Mesodermal cell (in vitro differentiated cells): ENCODE data around the gene ZNF526.

ENCODE experiments used
- H3K27ac ChIP-seq: 2 replicates; pipeline ENCODE4 v1.7.0; 2013; ENCODE audit warnings: mild to moderate bottlenecking, low read depth, low read length, moderate library complexity; ENCODE audit not compliant: severe bottlenecking
- H3K36me3 ChIP-seq: 2 replicates; pipeline ENCODE4 v1.7.1; 2013; ENCODE audit warnings: mild to moderate bottlenecking, low read length, moderate library complexity; ENCODE audit not compliant: control insufficient read depth, insufficient read depth
- H3K4me1 ChIP-seq: one replicate; pipeline ENCODE4 v1.7.1; 2013; ENCODE audit warnings: mild to moderate bottlenecking, low read length; ENCODE audit not compliant: insufficient read depth, control insufficient read depth, poor library complexity, severe bottlenecking
- H3K4me3 ChIP-seq: 2 replicates; pipeline ENCODE4 v1.7.0; 2013; ENCODE audit warnings: low read length, control low read depth, mild to moderate bottlenecking; ENCODE audit not compliant: insufficient read depth, poor library complexity, severe bottlenecking; ENCODE audit errors: extremely low read depth
- H3K9me3 ChIP-seq: 2 replicates; pipeline ENCODE4 v1.7.1; 2013; ENCODE audit warnings: mild to moderate bottlenecking, low read length, moderate library complexity; ENCODE audit not compliant: control insufficient read depth
- WGBS, 2 experiments: methylation state at CpG; one replicate each; pipeline ENCODE4 v1.1.5; 2013; ENCODE audit warnings: missing lambda C conversion rate in 2 of 2; ENCODE audit not compliant: insufficient coverage in 2 of 2; 5-methylcytosine and 5-hydroxymethylcytosine counted together

ZNF526 gene

GRCh38 chr19:42177686-42178019, 42.5 kb upstream of the ZNF526 start:
- Histone ChIP-seq H3K9me3 (no peaks in the 10 kb centered on the region), H3K4me3 (no peak overlapping the region), H3K27ac (no peak overlapping the region), H3K36me3 (no peaks in the 10 kb centered on the region), H3K4me1 (peaks cover 7% of the 10 kb centered on the region)
- WGBS, 2 experiments = 47 to 50% methylated on average over 3 of the region's 3 CpGs

GRCh38 chr19:42178791-42179674, 41.1 kb upstream of the ZNF526 start:
- Histone ChIP-seq H3K9me3 (no peaks in the 10 kb centered on the region), H3K4me1 (peaks cover 7% of the 10 kb centered on the region), H3K36me3 (no peaks in the 10 kb centered on the region), H3K27ac (no peak overlapping the region), H3K4me3 (no peak overlapping the region)
- WGBS, 2 experiments = 19 to 25% methylated on average over 8 of the region's 13 CpGs

GRCh38 chr19:42184401-42184861, 35.7 kb upstream of the ZNF526 start:
- WGBS, 2 experiments = 0% methylated on average over 1 of the region's 1 CpG; no CpG with 5 or more reads in 1 of the 2 experiments
- Histone ChIP-seq H3K4me3 (no peak overlapping the region), H3K27ac (no peak overlapping the region), H3K9me3 (no peaks in the 10 kb centered on the region), H3K36me3 (no peaks in the 10 kb centered on the region), H3K4me1 (peaks cover 9% of the 10 kb centered on the region)

GRCh38 chr19:42185277-42185676, 34.8 kb upstream of the ZNF526 start:
- Histone ChIP-seq H3K4me1 (peaks cover 9% of the 10 kb centered on the region), H3K9me3 (no peaks in the 10 kb centered on the region), H3K36me3 (no peaks in the 10 kb centered on the region), H3K4me3 (no peak overlapping the region), H3K27ac (no peak overlapping the region)

- Histone ChIP-seq H3K4me1 (peaks cover 9% of the 10 kb centered on the region), H3K9me3 (peaks cover 4% of the 10 kb centered on the region), H3K36me3 (no peaks in the 10 kb centered on the region), H3K27ac (no peak overlapping the region), H3K4me3 (no peak overlapping the region)
- 86% methylated on average over 1 of the region's 1 CpG for whole genome bisulfite sequencing, 2 experiments
Measured at GRCh38 chr19:42188665-42189064, 31.4 kb upstream of the ZNF526 start.

GRCh38 chr19:42189133-42189532, 31.0 kb upstream of the ZNF526 start:
- H3K9me3 ChIP-seq = peaks cover 4% of the 10 kb centered on the region
- H3K36me3 ChIP-seq = no peaks in the 10 kb centered on the region
- no peak overlapping the region for H3K4me3 ChIP-seq
- H3K27ac ChIP-seq = no peak overlapping the region
- H3K4me1 ChIP-seq = peaks cover 9% of the 10 kb centered on the region
- WGBS, 2 experiments = 81 to 85% methylated on average over 3 of the region's 3 CpGs

- Histone ChIP-seq H3K9me3 (peaks cover 4% of the 10 kb centered on the region), H3K27ac (no peak overlapping the region), H3K4me3 (no peak overlapping the region), H3K36me3 (no peaks in the 10 kb centered on the region), H3K4me1 (no peaks in the 10 kb centered on the region)
- 81 to 90% methylated on average over 1 of the region's 1 CpG for WGBS, 2 experiments
Measured at GRCh38 chr19:42191330-42191729, 28.8 kb upstream of the ZNF526 start.

GRCh38 chr19:42191855-42192254, 28.3 kb upstream of the ZNF526 start:
- H3K9me3 ChIP-seq = peaks cover 4% of the 10 kb centered on the region
- WGBS, 2 experiments = 70 to 80% methylated on average over 1 to 2 of the region's 3 CpGs
- no peaks in the 10 kb centered on the region for H3K36me3 ChIP-seq
- H3K4me1 ChIP-seq = no peaks in the 10 kb centered on the region
- no peak overlapping the region for H3K4me3 ChIP-seq
- H3K27ac ChIP-seq = no peak overlapping the region

- H3K4me3 ChIP-seq = no peak overlapping the region
- no peak overlapping the region for H3K27ac ChIP-seq
- H3K4me1 ChIP-seq = no peaks in the 10 kb centered on the region
- peaks cover 7% of the 10 kb centered on the region for H3K36me3 ChIP-seq
- H3K9me3 ChIP-seq = peaks cover 4% of the 10 kb centered on the region
- no CpG with 5 or more reads among the region's 1 CpG for WGBS, 2 experiments
Measured at GRCh38 chr19:42193294-42193693, 26.8 kb upstream of the ZNF526 start.

- peaks cover 11% of the 10 kb centered on the region for H3K36me3 ChIP-seq
- WGBS, 2 experiments = 88 to 100% methylated on average over 1 of the region's 3 CpGs
- no peak overlapping the region for H3K27ac ChIP-seq
- H3K4me1 ChIP-seq = no peaks in the 10 kb centered on the region
- peaks cover 4% of the 10 kb centered on the region for H3K9me3 ChIP-seq
- no peak overlapping the region for H3K4me3 ChIP-seq
Measured at GRCh38 chr19:42193706-42194105, 26.4 kb upstream of the ZNF526 start.
